Ascending aorta (tissue), 2 donors: ENCODE data around the gene HOMER1. TPM values are rescaled to one million over a fixed set of nuclear protein-coding genes. Genes with fewer than 3 reads are reported as not detected.
A peak's percentile ranks its signal among the peaks of the same experiment; 100 is the strongest.

ENCODE experiments used
- DNase-seq, 2 donors: peaks; one replicate each; pipeline ENCODE4 v3.0.0-alpha.2; 2019; ENCODE audit warnings: low spot score in 2 of 2
- H3K27ac ChIP-seq, 2 donors: fragments of 200-600 bp; sonication (generic); one replicate each; pipeline ENCODE4 v1.5.1; 2016 to 2017; ENCODE audit warnings: mild to moderate bottlenecking in 1 of 2
- H3K27me3 ChIP-seq: fragments of 200-600 bp; sonication (generic); one replicate; pipeline ENCODE4 v1.5.1; 2017
- H3K36me3 ChIP-seq, 2 donors: fragments of 200-600 bp; sonication (generic); one replicate each; pipeline ENCODE4 v1.5.1; 2016
- H3K4me1 ChIP-seq, 2 donors: fragments of 200-600 bp; sonication (generic); one replicate each; pipeline ENCODE4 v1.5.1; 2016 to 2017; ENCODE audit warnings: mild to moderate bottlenecking in 1 of 2
- H3K4me3 ChIP-seq, 2 donors: fragments of 200-600 bp; sonication (generic); one replicate each; pipeline ENCODE4 v1.5.1; 2016 to 2017; ENCODE audit warnings: mild to moderate bottlenecking in 1 of 2
- H3K9me3 ChIP-seq, 2 donors: fragments of 200-600 bp; sonication (generic); one replicate each; pipeline ENCODE4 v1.5.1; 2016
- intact Hi-C: fragments of 100-400 bp; cut with DNase I; formaldehyde crosslinking; loops from one replicate; pipeline ENCODE4 v1.15.1; 2023
- total RNA-seq: library from RNA; depleted of rRNA; stranded (reverse); fragments of >200 nt; gene quantifications from one replicate; pipeline ENCODE4 v1.1.0, GENCODE V29; 2016
- TF ChIP-seq, protein P1 (sequence below), 3 experiments: fragments of 200-600 bp in 2 of 3; fragments of 450-650 bp in 1 of 3; sonication (generic) in 2 of 3; IDR thresholded peaks; one replicate each; pipeline ENCODE4 v1.5.1; 2016 to 2019; ENCODE audit warnings: antibody characterized with exemption in 3 of 3, mild to moderate bottlenecking in 1 of 3, moderate library complexity in 1 of 3

The HOMER1 gene
- total RNA-seq, 1 donor from 2014 or later = 2.3 TPM

DNA sequence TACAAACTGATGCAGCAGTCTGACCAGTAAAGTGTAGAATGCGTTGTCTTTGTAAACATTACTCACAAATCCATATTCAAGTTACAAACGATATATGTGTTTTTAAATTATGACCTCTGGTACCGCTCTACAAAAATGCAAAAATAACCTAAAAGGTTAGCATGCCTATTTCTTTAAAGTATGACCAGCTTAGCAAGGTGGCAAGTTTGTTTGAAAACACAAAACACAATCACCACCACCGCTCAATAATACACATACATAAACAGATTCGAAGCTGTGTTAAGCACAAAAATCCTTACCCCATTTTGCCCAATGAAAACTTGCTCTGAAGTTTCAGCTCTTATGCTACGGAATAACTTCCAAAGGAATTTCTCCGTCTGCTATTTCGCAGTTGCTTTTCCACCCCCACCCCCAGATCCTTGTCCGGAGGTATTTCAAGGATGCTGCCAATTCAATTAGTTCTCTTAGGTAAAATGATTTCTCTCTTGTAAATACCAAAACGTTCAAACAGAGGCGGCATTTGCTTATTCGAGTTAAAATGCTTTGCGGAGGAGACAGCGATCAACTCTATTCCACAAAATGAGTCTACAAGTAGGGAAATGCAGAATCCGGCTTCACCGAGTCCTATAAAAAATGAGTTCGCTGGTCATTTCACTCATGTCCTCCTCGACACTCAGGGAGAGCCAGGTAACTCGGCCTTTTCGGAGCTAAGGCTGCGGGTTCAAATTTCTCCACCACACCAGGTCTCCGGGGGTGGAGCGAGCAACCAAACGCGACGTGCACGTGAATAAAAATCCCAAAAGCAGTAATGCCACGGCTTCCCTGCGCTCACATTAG, 1.2 kb downstream of the HOMER1 start:
- DNase-seq = no peak
- H3K9me3 ChIP-seq = no peaks in the 10 kb centered on the region

DNA sequence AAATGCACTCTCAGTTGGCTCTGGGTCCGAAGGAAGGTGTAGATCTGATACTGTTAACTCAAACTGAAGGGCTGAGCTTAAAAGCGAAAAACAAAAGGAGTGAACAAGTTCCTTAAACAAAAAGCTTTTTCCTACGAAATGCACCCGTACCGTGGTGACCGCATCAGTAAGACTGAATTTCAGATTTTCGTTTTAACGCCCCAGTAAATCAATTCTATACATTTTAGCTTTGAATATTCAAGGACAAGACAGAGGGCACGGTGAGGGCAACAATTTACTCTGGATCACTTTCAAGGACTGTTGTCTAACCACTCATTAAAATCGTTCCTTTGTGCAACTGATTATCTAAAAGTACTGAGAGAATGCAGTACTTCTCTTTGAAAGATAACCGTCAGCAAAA, 1.9 kb downstream of the HOMER1 start:
- Histone ChIP-seq H3K4me3 (peak overlapping the region in 1 of 2 donors; percentile 85), H3K9me3 (no peaks in the 10 kb centered on the region), H3K36me3 (no peaks in the 10 kb centered on the region), H3K27me3 (no peaks in the 10 kb centered on the region), H3K27ac (no peak overlapping the region), H3K4me1 (peaks cover 0 to 2% of the 10 kb centered on the region in 2 donors)
- intact Hi-C loops = loop anchor here (5.0 to 10.0 kb wide), 7 partner anchors 275 to 1723 kb away; partner anchors contain the start of genes CKMT2, DHFR, JMY and MSH3
- TF ChIP-seq, protein P1, sequence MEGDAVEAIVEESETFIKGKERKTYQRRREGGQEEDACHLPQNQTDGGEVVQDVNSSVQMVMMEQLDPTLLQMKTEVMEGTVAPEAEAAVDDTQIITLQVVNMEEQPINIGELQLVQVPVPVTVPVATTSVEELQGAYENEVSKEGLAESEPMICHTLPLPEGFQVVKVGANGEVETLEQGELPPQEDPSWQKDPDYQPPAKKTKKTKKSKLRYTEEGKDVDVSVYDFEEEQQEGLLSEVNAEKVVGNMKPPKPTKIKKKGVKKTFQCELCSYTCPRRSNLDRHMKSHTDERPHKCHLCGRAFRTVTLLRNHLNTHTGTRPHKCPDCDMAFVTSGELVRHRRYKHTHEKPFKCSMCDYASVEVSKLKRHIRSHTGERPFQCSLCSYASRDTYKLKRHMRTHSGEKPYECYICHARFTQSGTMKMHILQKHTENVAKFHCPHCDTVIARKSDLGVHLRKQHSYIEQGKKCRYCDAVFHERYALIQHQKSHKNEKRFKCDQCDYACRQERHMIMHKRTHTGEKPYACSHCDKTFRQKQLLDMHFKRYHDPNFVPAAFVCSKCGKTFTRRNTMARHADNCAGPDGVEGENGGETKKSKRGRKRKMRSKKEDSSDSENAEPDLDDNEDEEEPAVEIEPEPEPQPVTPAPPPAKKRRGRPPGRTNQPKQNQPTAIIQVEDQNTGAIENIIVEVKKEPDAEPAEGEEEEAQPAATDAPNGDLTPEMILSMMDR (IDR thresholded peaks at IDR 0.05) = no peak
- no peak for DNase-seq

More for the DNA sequence above, 1.2 kb downstream of the HOMER1 start:
- intact Hi-C loops = loop anchor here (5.0 to 10.0 kb wide), 7 partner anchors 275 to 1722 kb away; partner anchors contain the start of genes CKMT2, DHFR, JMY and MSH3
- Histone ChIP-seq H3K27me3 (no peaks in the 10 kb centered on the region), H3K4me1 (peaks cover 0 to 2% of the 10 kb centered on the region in 2 donors), H3K4me3 (peak overlapping the region; percentile 85 to 91), H3K27ac (peak overlapping the region in 1 of 2 donors; percentile 98), H3K36me3 (no peaks in the 10 kb centered on the region)
- TF ChIP-seq, protein P1 (IDR thresholded peaks at IDR 0.05) = no peak

DNA sequence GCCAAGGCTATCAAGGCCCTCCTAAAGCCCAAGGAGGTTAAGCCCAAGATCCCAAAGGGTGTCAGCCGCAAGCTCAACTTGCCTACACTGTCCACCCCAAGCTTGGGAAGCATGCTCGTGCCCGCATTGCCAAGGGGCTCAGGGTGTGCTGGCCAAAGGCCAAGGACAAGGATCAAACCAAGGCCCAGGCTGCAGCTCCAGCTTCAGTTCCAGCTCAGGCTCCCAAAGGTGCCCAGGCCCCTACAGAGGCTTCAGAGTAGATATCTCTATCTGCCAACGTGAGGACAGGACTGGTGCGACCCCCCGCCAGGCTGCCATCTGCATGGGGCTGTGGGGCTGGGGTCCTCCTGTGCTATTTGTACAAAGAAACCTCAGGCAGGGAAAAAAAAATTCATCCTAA, 3.3 kb downstream of the HOMER1 start:
- Histone ChIP-seq H3K4me1 (peaks cover 0 to 2% of the 10 kb centered on the region in 2 donors), H3K36me3 (no peaks in the 10 kb centered on the region), H3K27me3 (no peaks in the 10 kb centered on the region), H3K27ac (no peak overlapping the region), H3K4me3 (no peak overlapping the region), H3K9me3 (no peaks in the 10 kb centered on the region)
- TF ChIP-seq, protein P1 (IDR thresholded peaks at IDR 0.05) = no peak
- no peak for DNase-seq
- intact Hi-C loops = loop anchor here (5.0 to 10.0 kb wide), 7 partner anchors 273 to 1724 kb away; partner anchors contain the start of genes CKMT2, DHFR, JMY and MSH3

DNA sequence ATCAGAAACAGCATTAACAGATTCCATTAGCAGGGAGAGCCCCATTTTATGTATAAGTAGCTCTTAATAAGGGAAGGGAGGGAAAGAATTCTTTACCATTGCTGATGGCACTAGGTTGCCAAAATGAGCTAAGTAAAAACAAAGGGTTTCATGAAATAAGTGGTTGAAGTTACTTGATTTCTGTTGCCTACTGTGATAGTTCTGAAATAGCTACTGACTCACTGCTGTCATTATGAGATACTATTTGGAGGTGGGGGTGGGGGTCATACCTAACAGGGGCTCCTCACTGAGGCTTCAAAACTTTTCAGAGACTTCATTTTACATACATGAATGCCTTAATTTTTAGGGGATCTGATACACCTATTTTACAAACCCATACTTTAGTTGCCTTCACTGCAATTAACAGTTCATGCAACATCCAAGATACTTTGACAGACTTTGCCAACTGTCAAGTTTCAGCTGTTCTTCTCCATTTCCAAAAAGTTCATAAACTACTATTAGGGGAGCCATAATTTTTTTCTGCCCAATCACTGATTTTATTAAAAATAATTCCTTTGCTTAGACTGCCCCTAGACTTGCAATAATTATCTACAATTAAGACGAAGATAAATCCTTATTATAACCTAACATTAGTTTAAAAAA, 4.6 kb downstream of the HOMER1 start:
- H3K27ac ChIP-seq = no peak overlapping the region
- H3K36me3 ChIP-seq = no peaks in the 10 kb centered on the region
- intact Hi-C loops = no loop called here
- no peaks in the 10 kb centered on the region for H3K27me3 ChIP-seq
- H3K4me3 ChIP-seq = no peak overlapping the region
- peaks cover 0 to 2% of the 10 kb centered on the region in 2 donors for H3K4me1 ChIP-seq
- no peak for DNase-seq
- H3K9me3 ChIP-seq = no peaks in the 10 kb centered on the region
- TF ChIP-seq, protein P1 (IDR thresholded peaks at IDR 0.05) = no peak

DNA sequence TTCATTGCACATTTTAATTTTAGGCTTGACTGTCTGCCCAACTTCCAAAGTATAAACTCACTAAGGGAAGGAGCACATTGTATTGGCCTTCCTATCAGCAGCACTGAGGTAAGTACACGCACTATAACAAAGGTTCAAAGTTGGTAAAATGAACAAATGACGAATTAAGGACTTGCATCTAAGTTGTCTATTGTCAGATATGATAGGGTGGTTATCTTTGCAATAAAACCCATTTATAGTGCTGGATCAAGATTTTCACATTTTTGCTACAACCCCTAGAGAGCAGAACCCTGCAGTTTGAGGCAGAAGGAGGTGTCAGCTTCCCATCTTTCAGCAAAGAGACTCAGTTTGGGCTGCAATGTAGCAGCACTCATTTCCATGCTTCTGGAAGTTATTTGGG, 5.1 kb downstream of the HOMER1 start:
- H3K4me3 ChIP-seq = no peak overlapping the region
- intact Hi-C loops = no loop called here
- no peak overlapping the region for H3K27ac ChIP-seq
- no peaks in the 10 kb centered on the region for H3K9me3 ChIP-seq
- no peak for DNase-seq
- H3K4me1 ChIP-seq = peaks cover 0 to 2% of the 10 kb centered on the region in 2 donors
- H3K27me3 ChIP-seq = no peaks in the 10 kb centered on the region
- no peaks in the 10 kb centered on the region for H3K36me3 ChIP-seq
- TF ChIP-seq, protein P1 (IDR thresholded peaks at IDR 0.05) = no peak
